ENCODE data around the gene TRRAP. TPM values are rescaled to one million over a fixed set of nuclear protein-coding genes. Genes with fewer than 3 reads are reported as not detected.

The TRRAP gene
- total and polyA plus RNA-seq, 5 experiments from 2014 or later: 2.6 to 63.4 (median 5.9) TPM

- Mint-ChIP-seq H3K36me3 (peaks cover 4 to 73% (median 8%) of the 10 kb centered on the region in 3 donors), H3K4me3 (no peak overlapping the region), H3K9me3 (no peaks in the 10 kb centered on the region), H3K27ac (peak overlapping the region in 4 of 10 donors; percentile 4 to 72 (median 30)), H3K4me1 (peaks cover 15 to 32% (median 23%) of the 10 kb centered on the region in 4 donors), H3K27me3 (no peaks in the 10 kb centered on the region)
- DNase-seq (no peak), ATAC-seq (no peak)
- POLR2A ChIA-PET: no interaction called here
These were observed 120.7 kb downstream of the TRRAP start for GRCh38 chr7:98998821-98999725.

GRCh38 chr7:99000196-99000903 lies 122.0 kb downstream of the TRRAP start:
- Mint-ChIP-seq H3K27me3 (no peaks in the 10 kb centered on the region), H3K27ac (peak overlapping the region in 8 of 10 donors; percentile 33 to 83 (median 66)), H3K36me3 (peaks cover 4 to 76% (median 13%) of the 10 kb centered on the region in 3 donors), H3K9me3 (no peaks in the 10 kb centered on the region), H3K4me3 (peak overlapping the region in 3 of 10 donors; percentile 47 to 66 (median 62)), H3K4me1 (peaks cover 15 to 27% (median 22%) of the 10 kb centered on the region in 4 donors)
- POLR2A ChIA-PET: interaction anchor here (1.0 kb wide), 1 partner anchor 11 kb away, joined by 3 read pairs; no protein-coding TSS in a partner anchor
- DNase-seq: no peak
- no peak for ATAC-seq

GRCh38 chr7:99000904-99001465 lies 122.7 kb downstream of the TRRAP start:
- peak in 5 of 10 donors; percentile 8 to 34 (median 26) for DNase-seq
- H3K36me3 Mint-ChIP-seq: peaks cover 4 to 76% (median 13%) of the 10 kb centered on the region in 3 donors
- H3K4me3 Mint-ChIP-seq: peak overlapping the region in 9 of 10 donors; percentile 5 to 66 (median 50)
- POLR2A ChIA-PET: interaction anchor here (1.0 kb wide), 2 partner anchors 10 to 12 kb away, joined by 3 read pairs; no protein-coding TSS in a partner anchor
- H3K27me3 Mint-ChIP-seq: no peaks in the 10 kb centered on the region
- peak overlapping the region; percentile 33 to 84 (median 66) for H3K27ac Mint-ChIP-seq
- no peaks in the 10 kb centered on the region for H3K9me3 Mint-ChIP-seq
- H3K4me1 Mint-ChIP-seq: peaks cover 10 to 21% (median 16%) of the 10 kb centered on the region in 4 donors
- ATAC-seq: peak; percentile 82 to 89

- Mint-ChIP-seq H3K4me3 (peak overlapping the region in 9 of 10 donors; percentile 5 to 66 (median 50)), H3K9me3 (no peaks in the 10 kb centered on the region), H3K4me1 (peaks cover 7 to 17% (median 13%) of the 10 kb centered on the region in 4 donors), H3K36me3 (peaks cover 4 to 79% (median 16%) of the 10 kb centered on the region in 3 donors), H3K27me3 (no peaks in the 10 kb centered on the region), H3K27ac (peak overlapping the region; percentile 33 to 84 (median 72))
- POLR2A ChIA-PET: interaction anchor here (1.0 kb wide), 2 partner anchors 11 to 12 kb away, joined by 3 read pairs; no protein-coding TSS in a partner anchor
- peak in 1 of 10 donors; percentile 9 for DNase-seq
- ATAC-seq: peak; percentile 61 to 64
These were observed 123.3 kb downstream of the TRRAP start for GRCh38 chr7:99001482-99002147.

GRCh38 chr7:99002148-99002826 lies 124.0 kb downstream of the TRRAP start:
- no peak for ATAC-seq

GRCh38 chr7:99002827-99003212 lies 124.5 kb downstream of the TRRAP start:
- Mint-ChIP-seq H3K27ac (peak overlapping the region in 2 of 10 donors; percentile 4 to 82), H3K4me3 (peak overlapping the region in 1 of 10 donors; percentile 39), H3K9me3 (no peaks in the 10 kb centered on the region), H3K36me3 (peaks cover 4 to 81% (median 23%) of the 10 kb centered on the region in 3 donors), H3K4me1 (peaks cover 7 to 17% (median 13%) of the 10 kb centered on the region in 4 donors), H3K27me3 (no peaks in the 10 kb centered on the region)
- POLR2A ChIA-PET: no interaction called here
- no peak for ATAC-seq
- DNase-seq: no peak

More at GRCh38 chr7:99002148-99002826, 124.0 kb downstream of the TRRAP start:
- peaks cover 7 to 17% (median 13%) of the 10 kb centered on the region in 4 donors for H3K4me1 Mint-ChIP-seq
- DNase-seq: no peak
- H3K9me3 Mint-ChIP-seq: no peaks in the 10 kb centered on the region
- no peak overlapping the region for H3K4me3 Mint-ChIP-seq
- POLR2A ChIA-PET: interaction anchor here (1.0 kb wide), 1 partner anchor 11 kb away, joined by 3 read pairs; no protein-coding TSS in a partner anchor
- H3K27ac Mint-ChIP-seq: peak overlapping the region in 4 of 10 donors; percentile 56 to 82 (median 63)
- no peaks in the 10 kb centered on the region for H3K27me3 Mint-ChIP-seq
- peaks cover 4 to 81% (median 23%) of the 10 kb centered on the region in 3 donors for H3K36me3 Mint-ChIP-seq

- POLR2A ChIA-PET: no interaction called here
- H3K27ac Mint-ChIP-seq: peak overlapping the region in 1 of 10 donors; percentile 72
- H3K4me1 Mint-ChIP-seq: peaks cover 7 to 17% (median 13%) of the 10 kb centered on the region in 4 donors
- no peak for DNase-seq
- ATAC-seq: no peak
- H3K4me3 Mint-ChIP-seq: no peak overlapping the region
- no peaks in the 10 kb centered on the region for H3K9me3 Mint-ChIP-seq
- H3K36me3 Mint-ChIP-seq: peaks cover 4 to 85% (median 23%) of the 10 kb centered on the region in 3 donors
- H3K27me3 Mint-ChIP-seq: no peaks in the 10 kb centered on the region
These were observed 125.1 kb downstream of the TRRAP start for GRCh38 chr7:99003419-99003818.

GRCh38 chr7:99004216-99004615 lies 125.9 kb downstream of the TRRAP start:
- no peak for DNase-seq
- Mint-ChIP-seq H3K27me3 (no peaks in the 10 kb centered on the region), H3K27ac (no peak overlapping the region), H3K36me3 (peaks cover 4 to 88% (median 23%) of the 10 kb centered on the region in 3 donors), H3K4me3 (no peak overlapping the region), H3K4me1 (peaks cover 7 to 17% (median 13%) of the 10 kb centered on the region in 4 donors), H3K9me3 (no peaks in the 10 kb centered on the region)
- no peak for ATAC-seq
- POLR2A ChIA-PET: no interaction called here

GRCh38 chr7:99004781-99005500 lies 126.6 kb downstream of the TRRAP start:
- POLR2A ChIA-PET: interaction anchor here (0.5 kb wide), 1 partner anchor 116 kb away, joined by 5 read pairs; no protein-coding TSS in a partner anchor
- H3K27me3 Mint-ChIP-seq: no peaks in the 10 kb centered on the region
- H3K27ac Mint-ChIP-seq: peak overlapping the region in 3 of 10 donors; percentile 9 to 74 (median 31)
- H3K9me3 Mint-ChIP-seq: no peaks in the 10 kb centered on the region
- peaks cover 7 to 17% (median 11%) of the 10 kb centered on the region in 4 donors for H3K4me1 Mint-ChIP-seq
- H3K36me3 Mint-ChIP-seq: peaks cover 4 to 88% (median 25%) of the 10 kb centered on the region in 3 donors
- ATAC-seq (no peak), DNase-seq (no peak)
- no peak overlapping the region for H3K4me3 Mint-ChIP-seq

- no peak for ATAC-seq
- DNase-seq: no peak
- POLR2A ChIA-PET: no interaction called here
- no peaks in the 10 kb centered on the region for H3K9me3 Mint-ChIP-seq
- peak overlapping the region in 2 of 10 donors; percentile 36 to 59 for H3K27ac Mint-ChIP-seq
- H3K36me3 Mint-ChIP-seq: peaks cover 5 to 90% (median 30%) of the 10 kb centered on the region in 3 donors
- H3K4me1 Mint-ChIP-seq: peaks cover 5 to 14% (median 10%) of the 10 kb centered on the region in 4 donors
- H3K4me3 Mint-ChIP-seq: no peak overlapping the region
- H3K27me3 Mint-ChIP-seq: no peaks in the 10 kb centered on the region
These were observed 127.4 kb downstream of the TRRAP start for GRCh38 chr7:99005776-99006175.
